BJ (cell line): ENCODE measurements around the gene CYP1A1. TPM values are rescaled to one million over a fixed set of nuclear protein-coding genes. Genes with fewer than 3 reads are reported as not detected.

Experiments
- CTCF ChIA-PET: fragments of 350-600 bp; formaldehyde crosslinking; extraction: SDS; loops from one replicate; lab custom pipeline; 2021; ENCODE audit warnings: antibody characterized with exemption, inconsistent platforms; lab: Yijun Ruan, JAX
- POLR2A ChIA-PET: fragments of 300-600 bp; sonication (Branson Sonifier 250); formaldehyde crosslinking; extraction: SDS; loops from one replicate; lab custom pipeline; 2021; ENCODE audit warnings: antibody characterized with exemption; lab: Charles Lee
- DNase-seq: peaks from one replicate; pipeline ENCODE4 v3.0.0-alpha.2; 2011; ENCODE audit warnings: low read depth
- H3K27me3 ChIP-seq: 2 replicates; pipeline ENCODE4 v1.6.0; 2011; ENCODE audit warnings: low read length; ENCODE audit not compliant: control insufficient read depth, insufficient read depth
- H3K36me3 ChIP-seq: 2 replicates; pipeline ENCODE4 v1.5.1; 2011; ENCODE audit warnings: low read length; ENCODE audit not compliant: control insufficient read depth, insufficient read depth
- H3K4me3 ChIP-seq: 2 replicates; pipeline ENCODE4 v1.5.1; 2011; ENCODE audit warnings: low read depth, mild to moderate bottlenecking, control low read depth, low read length
- polyA plus RNA-seq: library from polyadenylated mRNA; depleted of rRNA; stranded (reverse); fragments of >200 nt; gene quantifications from 2 replicates; pipeline ENCODE4 v1.2.3, GENCODE V29; 2011
- TF ChIP-seq, protein P1 (sequence below): IDR thresholded peaks from 2 replicates; pipeline ENCODE4 v1.5.1; 2011; ENCODE audit warnings: low read depth, mild to moderate bottlenecking, control low read depth, inconsistent platforms, low read length, moderate library complexity; ENCODE audit not compliant: insufficient read depth

The CYP1A1 gene
- polyA plus RNA-seq, 1 experiment = not detected

DNA sequence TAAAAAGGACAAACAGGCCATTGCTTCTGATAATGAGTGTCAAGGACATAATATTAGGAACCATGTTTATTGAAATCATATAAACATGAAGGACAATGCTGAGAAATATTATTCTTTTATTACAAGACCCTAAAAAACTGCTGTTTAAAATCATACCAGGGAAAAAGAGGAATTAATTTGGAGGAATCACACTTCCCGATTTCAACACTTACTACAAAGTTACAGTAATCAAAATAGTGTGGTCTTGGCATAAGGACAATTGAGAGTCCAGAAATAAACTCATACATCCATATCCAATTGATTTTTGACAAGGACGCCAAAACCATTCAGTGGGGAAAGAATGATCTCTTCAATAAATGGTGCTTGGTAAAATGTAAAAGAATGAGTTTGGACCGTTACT is 13.0 kb downstream of the CYP1A1 start:
- TF ChIP-seq, protein P1, sequence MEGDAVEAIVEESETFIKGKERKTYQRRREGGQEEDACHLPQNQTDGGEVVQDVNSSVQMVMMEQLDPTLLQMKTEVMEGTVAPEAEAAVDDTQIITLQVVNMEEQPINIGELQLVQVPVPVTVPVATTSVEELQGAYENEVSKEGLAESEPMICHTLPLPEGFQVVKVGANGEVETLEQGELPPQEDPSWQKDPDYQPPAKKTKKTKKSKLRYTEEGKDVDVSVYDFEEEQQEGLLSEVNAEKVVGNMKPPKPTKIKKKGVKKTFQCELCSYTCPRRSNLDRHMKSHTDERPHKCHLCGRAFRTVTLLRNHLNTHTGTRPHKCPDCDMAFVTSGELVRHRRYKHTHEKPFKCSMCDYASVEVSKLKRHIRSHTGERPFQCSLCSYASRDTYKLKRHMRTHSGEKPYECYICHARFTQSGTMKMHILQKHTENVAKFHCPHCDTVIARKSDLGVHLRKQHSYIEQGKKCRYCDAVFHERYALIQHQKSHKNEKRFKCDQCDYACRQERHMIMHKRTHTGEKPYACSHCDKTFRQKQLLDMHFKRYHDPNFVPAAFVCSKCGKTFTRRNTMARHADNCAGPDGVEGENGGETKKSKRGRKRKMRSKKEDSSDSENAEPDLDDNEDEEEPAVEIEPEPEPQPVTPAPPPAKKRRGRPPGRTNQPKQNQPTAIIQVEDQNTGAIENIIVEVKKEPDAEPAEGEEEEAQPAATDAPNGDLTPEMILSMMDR = no peak
- no peaks in the 10 kb centered on the region for H3K36me3 ChIP-seq
- CTCF ChIA-PET = no interaction called here
- H3K4me3 ChIP-seq = no peak overlapping the region
- peaks cover 8% of the 10 kb centered on the region for H3K27me3 ChIP-seq
- no peak for DNase-seq
- POLR2A ChIA-PET = no interaction called here

DNA sequence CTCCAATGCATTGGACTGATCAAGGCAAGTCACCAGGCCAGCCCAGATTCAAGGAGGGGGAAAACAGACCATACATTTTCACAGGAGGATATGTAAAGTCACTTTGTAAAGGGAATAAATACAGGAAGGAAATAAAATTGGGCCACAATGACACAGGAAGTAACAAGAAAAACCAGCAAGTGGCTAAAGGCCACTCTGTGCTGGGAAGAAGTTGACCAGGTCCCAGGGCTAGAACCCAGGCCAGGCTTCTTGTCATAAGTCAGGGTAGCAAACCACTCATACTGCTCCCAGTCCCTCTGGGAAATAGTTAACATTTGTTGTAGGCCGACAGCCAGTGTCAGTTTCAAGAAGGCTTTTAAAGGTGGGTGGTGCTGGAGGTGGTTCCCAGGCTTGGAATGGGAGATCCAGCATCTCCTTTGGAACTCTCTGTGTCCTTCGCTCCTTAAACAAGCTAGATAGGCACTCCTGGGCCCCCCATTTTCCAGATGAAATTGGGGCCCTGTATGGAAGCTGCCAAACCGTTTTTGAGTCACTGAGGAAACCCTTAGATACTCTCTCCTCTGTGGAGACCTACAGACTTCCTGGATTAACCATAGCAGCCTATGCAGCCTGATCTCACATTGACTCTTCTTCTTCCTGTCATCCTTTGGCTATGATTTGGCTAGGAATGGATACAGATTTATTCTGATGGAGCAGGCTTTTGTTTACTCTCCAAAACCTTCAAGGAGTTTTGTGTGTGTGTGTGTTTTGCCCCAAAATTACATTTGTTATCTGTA is 14.8 kb downstream of the CYP1A1 start:
- ChIA-PET CTCF (interaction anchor here (0.6 to 0.7 kb wide), 2 partner anchors 63 to 292 kb away, joined by 3 to 6 read pairs; no protein-coding TSS in a partner anchor), POLR2A (no interaction called here)
- Histone ChIP-seq H3K27me3 (peaks cover 12% of the 10 kb centered on the region), H3K36me3 (no peaks in the 10 kb centered on the region), H3K4me3 (no peak overlapping the region)
- TF ChIP-seq, protein P1 = no peak
- no peak for DNase-seq

DNA sequence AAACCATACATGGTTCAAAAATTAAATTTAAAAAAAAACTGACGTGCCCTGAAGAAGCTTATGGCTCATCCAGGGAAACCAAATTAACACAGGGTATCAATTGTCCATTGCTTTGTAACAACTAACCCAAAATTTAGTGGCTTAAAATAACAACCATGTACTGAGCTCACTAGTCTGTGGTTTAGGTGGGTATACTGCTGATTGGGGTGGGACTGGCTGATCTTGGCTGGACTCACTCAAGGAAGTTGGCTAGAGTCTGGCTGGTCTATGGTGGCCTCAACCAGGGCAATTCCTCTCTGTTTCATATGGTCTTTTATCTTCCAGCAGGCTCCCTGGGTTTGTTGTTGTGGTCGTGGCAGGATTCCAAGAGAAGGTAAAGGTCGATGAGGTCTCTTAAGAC is 15.4 kb downstream of the CYP1A1 start:
- Histone ChIP-seq H3K36me3 (no peaks in the 10 kb centered on the region), H3K27me3 (peaks cover 12% of the 10 kb centered on the region), H3K4me3 (no peak overlapping the region)
- no peak for DNase-seq
- TF ChIP-seq, protein P1 = no peak
- CTCF ChIA-PET = interaction anchor here (0.6 to 0.7 kb wide), 2 partner anchors 62 to 292 kb away, joined by 3 to 6 read pairs; no protein-coding TSS in a partner anchor
- POLR2A ChIA-PET = no interaction called here

DNA sequence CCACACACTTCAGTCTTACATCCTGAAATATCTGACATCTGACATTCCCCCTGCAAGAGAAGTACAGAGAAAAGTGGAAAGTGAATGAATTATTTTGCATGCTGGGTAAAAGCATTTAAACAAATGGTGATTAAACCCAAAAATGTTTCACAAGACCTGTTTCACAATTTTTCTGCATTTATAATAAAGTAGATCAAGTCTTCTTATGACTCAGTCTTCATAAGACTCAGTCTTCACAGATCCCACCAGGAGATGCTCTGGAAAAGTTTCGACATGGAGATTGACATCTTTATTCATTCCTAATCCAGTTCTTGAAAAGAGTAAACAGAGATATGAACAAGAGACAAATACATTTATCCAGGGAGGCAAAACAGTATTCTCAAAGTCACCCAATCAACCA is 16.3 kb downstream of the CYP1A1 start:
- peaks cover 12% of the 10 kb centered on the region for H3K27me3 ChIP-seq
- ChIA-PET POLR2A (no interaction called here), CTCF (interaction anchor here (0.6 to 1.2 kb wide), 2 partner anchors 73 to 78 kb away, joined by 3 read pairs; no protein-coding TSS in a partner anchor)
- DNase-seq = no peak
- H3K36me3 ChIP-seq = no peaks in the 10 kb centered on the region
- no peak overlapping the region for H3K4me3 ChIP-seq
- TF ChIP-seq, protein P1 = no peak

DNA sequence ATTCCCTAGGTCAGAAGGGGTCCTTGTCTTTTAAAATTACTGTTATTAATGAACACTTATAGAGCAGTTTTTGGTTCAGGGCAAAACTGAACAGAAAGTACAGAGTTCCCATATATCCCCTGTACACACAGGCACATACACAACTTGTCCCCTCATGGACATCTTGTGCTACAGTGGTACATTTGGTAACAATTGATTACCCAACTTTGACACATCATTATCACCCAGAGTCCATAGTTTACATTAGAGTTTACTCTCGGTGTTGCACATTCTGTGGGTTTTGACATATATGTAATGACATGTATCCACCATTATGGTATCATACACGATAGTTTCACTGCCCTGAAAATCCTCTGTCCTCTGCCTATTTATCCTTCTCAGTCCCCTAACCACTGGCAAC is 28.5 kb downstream of the CYP1A1 start:
- Histone ChIP-seq H3K4me3 (no peak overlapping the region), H3K36me3 (no peaks in the 10 kb centered on the region), H3K27me3 (no peaks in the 10 kb centered on the region)
- DNase-seq = no peak
- TF ChIP-seq, protein P1 = no peak
- CTCF ChIA-PET = no interaction called here
- POLR2A ChIA-PET = no interaction called here
